Mucosa of stomach (tissue), 1 donor: ENCODE measurements around the gene SHC2.

Experiments used
- H3K27me3 ChIP-seq: one replicate; pipeline ENCODE4 v1.7.0; 2013; ENCODE audit warnings: mild to moderate bottlenecking, low read length; ENCODE audit not compliant: control insufficient read depth, insufficient read depth
- H3K36me3 ChIP-seq: one replicate; pipeline ENCODE4 v1.7.0; 2013; ENCODE audit warnings: low read length; ENCODE audit not compliant: control insufficient read depth, insufficient read depth
- H3K4me1 ChIP-seq: one replicate; pipeline ENCODE4 v1.7.0; 2013; ENCODE audit warnings: mild to moderate bottlenecking, low read length; ENCODE audit not compliant: control insufficient read depth, insufficient read depth
- H3K4me3 ChIP-seq: one replicate; pipeline ENCODE4 v1.7.0; 2013; ENCODE audit warnings: low read length
- H3K9ac ChIP-seq: one replicate; pipeline ENCODE4 v1.7.0; 2013; ENCODE audit warnings: mild to moderate bottlenecking, low read length, moderate library complexity
- H3K9me3 ChIP-seq: one replicate; pipeline ENCODE4 v1.7.0; 2013; ENCODE audit warnings: mild to moderate bottlenecking, low read length, moderate library complexity; ENCODE audit not compliant: control insufficient read depth
- donor health status: Pancreatic carcinoma.

Gene SHC2

GRCh38 chr19:474126-475078 lies 13.6 kb upstream of the SHC2 start:
- H3K9me3 ChIP-seq: no peaks in the 10 kb centered on the region
- H3K4me3 ChIP-seq: no peak overlapping the region
- H3K36me3 ChIP-seq: no peaks in the 10 kb centered on the region
- no peaks in the 10 kb centered on the region for H3K27me3 ChIP-seq
- H3K9ac ChIP-seq: no peak overlapping the region
- no peaks in the 10 kb centered on the region for H3K4me1 ChIP-seq

- no peak overlapping the region for H3K9ac ChIP-seq
- no peaks in the 10 kb centered on the region for H3K36me3 ChIP-seq
- H3K4me1 ChIP-seq: no peaks in the 10 kb centered on the region
- H3K27me3 ChIP-seq: no peaks in the 10 kb centered on the region
- no peak overlapping the region for H3K4me3 ChIP-seq
- no peaks in the 10 kb centered on the region for H3K9me3 ChIP-seq
Observed at GRCh38 chr19:472005-472858, 11.4 kb upstream of the SHC2 start.

GRCh38 chr19:470701-471100 lies 9.9 kb upstream of the SHC2 start:
- no peaks in the 10 kb centered on the region for H3K9me3 ChIP-seq
- H3K27me3 ChIP-seq: no peaks in the 10 kb centered on the region
- no peak overlapping the region for H3K4me3 ChIP-seq
- no peaks in the 10 kb centered on the region for H3K36me3 ChIP-seq
- H3K4me1 ChIP-seq: no peaks in the 10 kb centered on the region
- no peak overlapping the region for H3K9ac ChIP-seq

GRCh38 chr19:469833-470232 lies 9.0 kb upstream of the SHC2 start:
- Histone ChIP-seq H3K36me3 (no peaks in the 10 kb centered on the region), H3K9me3 (no peaks in the 10 kb centered on the region), H3K4me1 (no peaks in the 10 kb centered on the region), H3K27me3 (no peaks in the 10 kb centered on the region), H3K4me3 (no peak overlapping the region), H3K9ac (no peak overlapping the region)

- no peaks in the 10 kb centered on the region for H3K4me1 ChIP-seq
- H3K9me3 ChIP-seq: no peaks in the 10 kb centered on the region
Observed at GRCh38 chr19:468587-469256, 7.9 kb upstream of the SHC2 start.

GRCh38 chr19:467554-467953 lies 6.7 kb upstream of the SHC2 start:
- H3K9me3 ChIP-seq: no peaks in the 10 kb centered on the region
- peaks cover under 1% of the 10 kb centered on the region for H3K4me1 ChIP-seq
- H3K36me3 ChIP-seq: no peaks in the 10 kb centered on the region
- no peaks in the 10 kb centered on the region for H3K27me3 ChIP-seq
- no peak overlapping the region for H3K9ac ChIP-seq
- H3K4me3 ChIP-seq: no peak overlapping the region

More at GRCh38 chr19:468587-469256, 7.9 kb upstream of the SHC2 start:
- Histone ChIP-seq H3K36me3 (no peaks in the 10 kb centered on the region), H3K4me3 (no peak overlapping the region), H3K9ac (no peak overlapping the region), H3K27me3 (no peaks in the 10 kb centered on the region)

- Histone ChIP-seq H3K27me3 (no peaks in the 10 kb centered on the region), H3K4me1 (peaks cover 6% of the 10 kb centered on the region), H3K36me3 (no peaks in the 10 kb centered on the region), H3K4me3 (no peak overlapping the region), H3K9ac (no peak overlapping the region), H3K9me3 (no peaks in the 10 kb centered on the region)
Observed at GRCh38 chr19:465056-465816, 4.4 kb upstream of the SHC2 start.

- H3K27me3 ChIP-seq: no peaks in the 10 kb centered on the region
Observed at GRCh38 chr19:464208-464545, 3.3 kb upstream of the SHC2 start.

GRCh38 chr19:463483-464207 lies 2.8 kb upstream of the SHC2 start:
- Histone ChIP-seq H3K4me1 (peaks cover 18% of the 10 kb centered on the region), H3K9ac (no peak overlapping the region), H3K9me3 (no peaks in the 10 kb centered on the region), H3K36me3 (no peaks in the 10 kb centered on the region), H3K4me3 (no peak overlapping the region), H3K27me3 (no peaks in the 10 kb centered on the region)

More at GRCh38 chr19:464208-464545, 3.3 kb upstream of the SHC2 start:
- peaks cover 13% of the 10 kb centered on the region for H3K4me1 ChIP-seq
- H3K4me3 ChIP-seq: no peak overlapping the region
- H3K36me3 ChIP-seq: no peaks in the 10 kb centered on the region
- H3K9ac ChIP-seq: no peak overlapping the region
- no peaks in the 10 kb centered on the region for H3K9me3 ChIP-seq

- Histone ChIP-seq H3K9ac (peak overlapping the region; percentile 55), H3K9me3 (no peaks in the 10 kb centered on the region), H3K27me3 (no peaks in the 10 kb centered on the region), H3K4me1 (peaks cover 18% of the 10 kb centered on the region), H3K36me3 (no peaks in the 10 kb centered on the region), H3K4me3 (no peak overlapping the region)
Observed at GRCh38 chr19:461721-462551, 1.1 kb upstream of the SHC2 start.
